A673 (cell line): Measurements from ENCODE around the gene GNAQ. TPM values are rescaled to one million over a fixed set of nuclear protein-coding genes. Genes with fewer than 3 reads are reported as not detected.

ENCODE experiments used
- BruUV-seq: library from RNA; stranded (reverse); fragments of 400-500 nt; replicated peaks from 2 replicates; lab custom pipeline; 2021; lab: Mats Ljungman, UMichigan
- CTCF ChIA-PET: fragments of 300-600 bp; sonication (Branson Sonifier 250); formaldehyde crosslinking; loops from one replicate; lab custom pipeline; 2022; ENCODE audit warnings: antibody characterized with exemption; lab: Charles Lee
- POLR2A ChIA-PET: fragments of 300-600 bp; sonication (Branson Sonifier 250); formaldehyde crosslinking; loops from one replicate; lab custom pipeline; 2022; ENCODE audit warnings: antibody characterized with exemption; ENCODE audit not compliant: low non-redundant PET; lab: Charles Lee
- DNase-seq: peaks from one replicate; pipeline ENCODE4 v3.0.0-alpha.2; 2015; ENCODE audit warnings: low spot score
- H3K27ac ChIP-seq: fragments of 200-600 bp; sonication (generic); 2 replicates; pipeline ENCODE4 v1.5.1; 2016; ENCODE audit warnings: mixed run types, low read depth, mild to moderate bottlenecking, mixed read lengths, antibody characterized with exemption, low read length; ENCODE audit not compliant: poor library complexity, severe bottlenecking
- H3K27me3 ChIP-seq: fragments of 200-600 bp; sonication (generic); replicated peaks from 2 replicates; pipeline ENCODE4 v1.6.1; 2017; ENCODE audit warnings: mixed run types, low read depth, mild to moderate bottlenecking, mixed read lengths, antibody characterized with exemption, low read length; ENCODE audit not compliant: insufficient read depth, poor library complexity
- H3K36me3 ChIP-seq: fragments of 200-600 bp; sonication (generic); 2 replicates; pipeline ENCODE4 v1.6.1; 2016; ENCODE audit warnings: mixed run types, mild to moderate bottlenecking, mixed read lengths, antibody characterized with exemption, low read length; ENCODE audit not compliant: insufficient read depth, poor library complexity, severe bottlenecking
- H3K4me1 ChIP-seq: fragments of 200-600 bp; sonication (generic); 2 replicates; pipeline ENCODE4 v1.6.1; 2017; ENCODE audit warnings: mixed run types, mild to moderate bottlenecking, mixed read lengths, antibody characterized with exemption, low read length; ENCODE audit not compliant: insufficient read depth, poor library complexity, severe bottlenecking
- H3K4me3 ChIP-seq: fragments of 200-600 bp; sonication (generic); 2 replicates; pipeline ENCODE4 v1.5.1; 2016; ENCODE audit warnings: low read depth, mixed run types, mild to moderate bottlenecking, mixed read lengths, low read length; ENCODE audit not compliant: poor library complexity, severe bottlenecking
- H3K9me3 ChIP-seq: fragments of 200-600 bp; sonication (generic); 2 replicates; pipeline ENCODE4 v1.6.1; 2016; ENCODE audit warnings: mixed run types, low read depth, mild to moderate bottlenecking, mixed read lengths, antibody characterized with exemption, low read length; ENCODE audit not compliant: poor library complexity, severe bottlenecking
- CTCF ChIP-seq: fragments of 300-800, 200-600 bp; sonication (generic); conservative IDR thresholded peaks from 2 replicates; pipeline ENCODE4 v1.5.1; 2017; ENCODE audit warnings: low read depth, mild to moderate bottlenecking, antibody characterized with exemption, low read length, moderate library complexity, mixed read lengths
- EZH2 ChIP-seq: fragments of 200-600 bp; sonication (generic); IDR thresholded peaks from 2 replicates; pipeline ENCODE4 v1.6.1; 2017; ENCODE audit warnings: borderline replicate concordance, low read depth, mild to moderate bottlenecking, mixed read lengths, antibody characterized with exemption, low read length; ENCODE audit not compliant: poor library complexity, severe bottlenecking
- intact Hi-C: fragments of 100-400 bp; cut with micrococcal nuclease; formaldehyde crosslinking; loops from one replicate; pipeline ENCODE4 v1.10.0; 2022; ENCODE audit not compliant: unreplicated experiment
- total RNA-seq: library from RNA; stranded (reverse); gene quantifications from 2 replicates; pipeline ENCODE4 v1.2.3, GENCODE V29; 2021

The GNAQ gene
- total RNA-seq, 1 experiment from 2014 or later, result 69.9 TPM

- DNase-seq, result no peak
- Histone ChIP-seq H3K9me3 (no peaks in the 10 kb centered on the region), H3K4me3 (no peak overlapping the region), H3K36me3 (no peaks in the 10 kb centered on the region), H3K27ac (no peak overlapping the region), H3K4me1 (peaks cover 40% of the 10 kb centered on the region), H3K27me3 (no peaks in the 10 kb centered on the region)
- ChIA-PET CTCF (no interaction called here), POLR2A (interaction anchor here (0.6 kb wide), 1 partner anchor 39 kb away, joined by 3 read pairs; no protein-coding TSS in a partner anchor)
- intact Hi-C loops, result no loop called here
- BruUV-seq, result no TSS peak
- no peak for TF ChIP-seq CTCF
- no peak for TF ChIP-seq EZH2
Measured at GRCh38 chr9:77946296-77946695, 85.3 kb downstream of the GNAQ start.

GRCh38 chr9:77945798-77946197, 85.8 kb downstream of the GNAQ start:
- H3K27ac ChIP-seq, result no peak overlapping the region
- no peaks in the 10 kb centered on the region for H3K27me3 ChIP-seq
- DNase-seq, result no peak
- H3K36me3 ChIP-seq, result no peaks in the 10 kb centered on the region
- no peaks in the 10 kb centered on the region for H3K9me3 ChIP-seq
- CTCF ChIA-PET, result no interaction called here
- no peak overlapping the region for H3K4me3 ChIP-seq
- BruUV-seq, result no TSS peak
- peaks cover 40% of the 10 kb centered on the region for H3K4me1 ChIP-seq
- TF ChIP-seq CTCF, result no peak
- no peak for TF ChIP-seq EZH2
- POLR2A ChIA-PET, result no interaction called here
- intact Hi-C loops, result no loop called here

DNA sequence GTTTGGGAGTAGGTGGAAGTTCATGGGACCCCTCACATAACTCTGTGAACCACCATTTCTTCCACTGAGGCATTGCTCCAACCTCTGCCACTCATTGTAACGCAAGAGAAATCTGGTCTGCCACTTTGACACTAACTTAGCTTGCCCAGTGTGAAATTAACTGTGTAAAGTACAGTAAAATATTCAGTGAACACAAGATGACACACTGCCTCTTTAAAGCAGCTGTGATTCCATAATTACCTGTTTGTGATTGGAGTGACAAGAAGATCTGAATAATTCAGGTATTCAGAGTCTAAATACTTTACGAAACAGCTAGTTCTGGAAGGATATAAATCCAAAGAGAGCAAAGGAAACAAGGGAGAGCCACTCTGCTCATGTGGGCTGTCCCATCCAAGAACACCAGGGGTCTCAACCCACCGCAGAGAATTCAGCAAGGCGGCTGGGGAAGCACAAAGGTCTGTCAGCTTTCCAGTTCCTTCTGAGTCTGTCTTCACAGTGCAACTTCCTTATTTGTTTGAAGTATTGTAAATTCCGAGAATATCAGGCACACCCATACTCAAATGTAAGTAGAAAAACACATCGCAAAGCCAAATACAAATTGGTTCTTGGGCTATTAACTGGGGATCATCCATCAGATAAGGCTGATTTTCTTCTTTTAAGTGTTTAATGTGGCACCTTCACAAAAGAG, 86.9 kb downstream of the GNAQ start:
- peaks cover 42% of the 10 kb centered on the region for H3K4me1 ChIP-seq
- no peaks in the 10 kb centered on the region for H3K36me3 ChIP-seq
- ChIA-PET CTCF (no interaction called here), POLR2A (no interaction called here)
- no peak for DNase-seq
- TF ChIP-seq CTCF (no peak), EZH2 (no peak)
- H3K27ac ChIP-seq, result no peak overlapping the region
- no peaks in the 10 kb centered on the region for H3K27me3 ChIP-seq
- H3K9me3 ChIP-seq, result no peaks in the 10 kb centered on the region
- BruUV-seq, result no TSS peak
- no peak overlapping the region for H3K4me3 ChIP-seq
- intact Hi-C loops, result no loop called here
